Body of pancreas (tissue), 4 donors: ENCODE measurements around the gene WDFY4.

Source experiments
- POLR2A ChIP-seq, 3 donors: fragments of 450-650 bp; IDR thresholded peaks; one replicate each; pipeline ENCODE4 v1.6.1; 2016; ENCODE audit warnings: antibody characterized with exemption in 3 of 3, mild to moderate bottlenecking in 2 of 3
- TF ChIP-seq, protein P1 (sequence below), 7 experiments: fragments of 450-650 bp in 4 of 7; fragments of 200-600 bp in 3 of 7; sonication (generic) in 3 of 7; IDR thresholded peaks; one replicate each; pipeline ENCODE4 v1.5.1; 2016 to 2019; ENCODE audit warnings: antibody characterized with exemption in 7 of 7

DNA sequence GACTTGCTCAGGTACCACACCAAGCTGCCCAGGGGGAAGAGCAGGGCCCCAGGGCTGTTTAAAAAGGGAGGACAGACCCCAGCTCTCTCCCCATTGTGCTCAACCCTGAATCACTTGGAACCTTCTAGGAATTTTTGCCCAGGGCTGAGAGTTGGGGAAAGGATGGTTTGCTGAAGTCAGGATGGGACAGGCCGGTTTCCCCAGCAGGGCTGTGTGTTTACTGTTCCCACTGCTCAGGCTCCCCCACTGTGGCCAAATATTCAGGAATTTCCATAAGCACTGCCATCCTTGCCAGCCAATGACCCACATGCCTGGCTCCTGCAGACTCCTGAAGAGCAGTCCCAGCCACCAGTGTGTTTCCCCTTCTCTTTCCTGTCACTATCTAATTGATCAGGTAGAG, 120.7 kb downstream of the WDFY4 start:
- TF ChIP-seq POLR2A (IDR thresholded peaks at IDR 0.05) = no peak
- TF ChIP-seq, protein P1, sequence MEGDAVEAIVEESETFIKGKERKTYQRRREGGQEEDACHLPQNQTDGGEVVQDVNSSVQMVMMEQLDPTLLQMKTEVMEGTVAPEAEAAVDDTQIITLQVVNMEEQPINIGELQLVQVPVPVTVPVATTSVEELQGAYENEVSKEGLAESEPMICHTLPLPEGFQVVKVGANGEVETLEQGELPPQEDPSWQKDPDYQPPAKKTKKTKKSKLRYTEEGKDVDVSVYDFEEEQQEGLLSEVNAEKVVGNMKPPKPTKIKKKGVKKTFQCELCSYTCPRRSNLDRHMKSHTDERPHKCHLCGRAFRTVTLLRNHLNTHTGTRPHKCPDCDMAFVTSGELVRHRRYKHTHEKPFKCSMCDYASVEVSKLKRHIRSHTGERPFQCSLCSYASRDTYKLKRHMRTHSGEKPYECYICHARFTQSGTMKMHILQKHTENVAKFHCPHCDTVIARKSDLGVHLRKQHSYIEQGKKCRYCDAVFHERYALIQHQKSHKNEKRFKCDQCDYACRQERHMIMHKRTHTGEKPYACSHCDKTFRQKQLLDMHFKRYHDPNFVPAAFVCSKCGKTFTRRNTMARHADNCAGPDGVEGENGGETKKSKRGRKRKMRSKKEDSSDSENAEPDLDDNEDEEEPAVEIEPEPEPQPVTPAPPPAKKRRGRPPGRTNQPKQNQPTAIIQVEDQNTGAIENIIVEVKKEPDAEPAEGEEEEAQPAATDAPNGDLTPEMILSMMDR (IDR thresholded peaks at IDR 0.05) = no peak
